ENCODE data around the gene RPL29.

The RPL29 gene

GRCh38 chr3:52020796-52021195 is 25.1 kb upstream of the RPL29 start:
- Mint-ChIP-seq H3K4me3 (no peak overlapping the region), H3K27ac (no peak overlapping the region)

GRCh38 chr3:52019352-52020080 is 23.8 kb upstream of the RPL29 start:
- no peak for DNase-seq
- Mint-ChIP-seq H3K4me1 (ENCODE audit: low read depth) (no peaks in the 10 kb centered on the region), H3K36me3 (ENCODE audit: low read depth) (no peaks in the 10 kb centered on the region), H3K27ac (no peak overlapping the region), H3K27me3 (no peaks in the 10 kb centered on the region), H3K9me3 (no peaks in the 10 kb centered on the region), H3K4me3 (no peak overlapping the region)

More at GRCh38 chr3:52020796-52021195, 25.1 kb upstream of the RPL29 start:
- H3K36me3 Mint-ChIP-seq (ENCODE audit: low read depth), result no peaks in the 10 kb centered on the region
- H3K27me3 Mint-ChIP-seq, result no peaks in the 10 kb centered on the region
- no peak for DNase-seq
- H3K4me1 Mint-ChIP-seq (ENCODE audit: low read depth), result no peaks in the 10 kb centered on the region
- H3K9me3 Mint-ChIP-seq, result no peaks in the 10 kb centered on the region

- DNase-seq, result no peak
- H3K27ac Mint-ChIP-seq, result no peak overlapping the region
- no peaks in the 10 kb centered on the region for H3K4me1 Mint-ChIP-seq (ENCODE audit: low read depth)
- no peaks in the 10 kb centered on the region for H3K36me3 Mint-ChIP-seq (ENCODE audit: low read depth)
- H3K9me3 Mint-ChIP-seq, result no peaks in the 10 kb centered on the region
- H3K4me3 Mint-ChIP-seq, result no peak overlapping the region
- H3K27me3 Mint-ChIP-seq, result no peaks in the 10 kb centered on the region
Measured at GRCh38 chr3:52018319-52019000, 22.8 kb upstream of the RPL29 start.

GRCh38 chr3:52017586-52017985 is 21.9 kb upstream of the RPL29 start:
- no peak overlapping the region for H3K27ac Mint-ChIP-seq
- H3K36me3 Mint-ChIP-seq (ENCODE audit: low read depth), result no peaks in the 10 kb centered on the region
- no peak for DNase-seq
- no peaks in the 10 kb centered on the region for H3K4me1 Mint-ChIP-seq (ENCODE audit: low read depth)
- H3K27me3 Mint-ChIP-seq, result no peaks in the 10 kb centered on the region
- H3K9me3 Mint-ChIP-seq, result no peaks in the 10 kb centered on the region
- H3K4me3 Mint-ChIP-seq, result no peak overlapping the region

- H3K4me1 Mint-ChIP-seq (ENCODE audit: low read depth), result no peaks in the 10 kb centered on the region
- H3K27me3 Mint-ChIP-seq, result no peaks in the 10 kb centered on the region
Measured at GRCh38 chr3:52015438-52016228, 19.9 kb upstream of the RPL29 start.

GRCh38 chr3:52014613-52015012 is 18.9 kb upstream of the RPL29 start:
- no peaks in the 10 kb centered on the region for H3K36me3 Mint-ChIP-seq (ENCODE audit: low read depth)
- H3K4me3 Mint-ChIP-seq, result no peak overlapping the region
- no peaks in the 10 kb centered on the region for H3K27me3 Mint-ChIP-seq
- H3K27ac Mint-ChIP-seq, result no peak overlapping the region
- no peaks in the 10 kb centered on the region for H3K4me1 Mint-ChIP-seq (ENCODE audit: low read depth)
- H3K9me3 Mint-ChIP-seq, result no peaks in the 10 kb centered on the region
- no peak for DNase-seq

More at GRCh38 chr3:52015438-52016228, 19.9 kb upstream of the RPL29 start:
- H3K27ac Mint-ChIP-seq, result no peak overlapping the region
- no peak overlapping the region for H3K4me3 Mint-ChIP-seq
- DNase-seq, result no peak
- H3K9me3 Mint-ChIP-seq, result no peaks in the 10 kb centered on the region
- no peaks in the 10 kb centered on the region for H3K36me3 Mint-ChIP-seq (ENCODE audit: low read depth)

GRCh38 chr3:52013802-52014598 is 18.3 kb upstream of the RPL29 start:
- Mint-ChIP-seq H3K36me3 (ENCODE audit: low read depth) (no peaks in the 10 kb centered on the region), H3K9me3 (no peaks in the 10 kb centered on the region), H3K27ac (no peak overlapping the region), H3K27me3 (no peaks in the 10 kb centered on the region), H3K4me1 (ENCODE audit: low read depth) (no peaks in the 10 kb centered on the region), H3K4me3 (no peak overlapping the region)
- no peak for DNase-seq

- Mint-ChIP-seq H3K36me3 (ENCODE audit: low read depth) (no peaks in the 10 kb centered on the region), H3K4me3 (no peak overlapping the region), H3K27ac (no peak overlapping the region), H3K9me3 (no peaks in the 10 kb centered on the region), H3K27me3 (no peaks in the 10 kb centered on the region), H3K4me1 (ENCODE audit: low read depth) (no peaks in the 10 kb centered on the region)
- no peak for DNase-seq
Measured at GRCh38 chr3:52012699-52013098, 17.0 kb upstream of the RPL29 start.

- H3K4me3 Mint-ChIP-seq, result no peak overlapping the region
- H3K27ac Mint-ChIP-seq, result no peak overlapping the region
- no peak for DNase-seq
- no peaks in the 10 kb centered on the region for H3K27me3 Mint-ChIP-seq
- no peaks in the 10 kb centered on the region for H3K9me3 Mint-ChIP-seq
- no peaks in the 10 kb centered on the region for H3K36me3 Mint-ChIP-seq (ENCODE audit: low read depth)
- peaks cover 8% of the 10 kb centered on the region for H3K4me1 Mint-ChIP-seq (ENCODE audit: low read depth)
Measured at GRCh38 chr3:52010431-52010830, 14.7 kb upstream of the RPL29 start.

GRCh38 chr3:52007291-52007690 is 11.6 kb upstream of the RPL29 start:
- Mint-ChIP-seq H3K9me3 (no peaks in the 10 kb centered on the region), H3K27me3 (no peaks in the 10 kb centered on the region), H3K36me3 (ENCODE audit: low read depth) (no peaks in the 10 kb centered on the region), H3K4me1 (ENCODE audit: low read depth) (peaks cover 8% of the 10 kb centered on the region), H3K27ac (no peak overlapping the region), H3K4me3 (no peak overlapping the region)
- no peak for DNase-seq

GRCh38 chr3:52006820-52007133 is 11.1 kb upstream of the RPL29 start:
- no peak for DNase-seq
- Mint-ChIP-seq H3K27me3 (no peaks in the 10 kb centered on the region), H3K9me3 (no peaks in the 10 kb centered on the region), H3K4me1 (ENCODE audit: low read depth) (peaks cover 9% of the 10 kb centered on the region), H3K4me3 (no peak overlapping the region), H3K27ac (no peak overlapping the region), H3K36me3 (ENCODE audit: low read depth) (no peaks in the 10 kb centered on the region)

GRCh38 chr3:52006017-52006819 is 10.5 kb upstream of the RPL29 start:
- Mint-ChIP-seq H3K27ac (no peak overlapping the region), H3K27me3 (no peaks in the 10 kb centered on the region), H3K9me3 (no peaks in the 10 kb centered on the region), H3K36me3 (ENCODE audit: low read depth) (no peaks in the 10 kb centered on the region), H3K4me3 (no peak overlapping the region), H3K4me1 (ENCODE audit: low read depth) (peaks cover 15% of the 10 kb centered on the region)
- DNase-seq, result no peak

GRCh38 chr3:52005571-52005986 is 9.9 kb upstream of the RPL29 start:
- no peak overlapping the region for H3K27ac Mint-ChIP-seq
- H3K4me3 Mint-ChIP-seq, result no peak overlapping the region
- no peaks in the 10 kb centered on the region for H3K36me3 Mint-ChIP-seq (ENCODE audit: low read depth)
- H3K9me3 Mint-ChIP-seq, result no peaks in the 10 kb centered on the region
- H3K27me3 Mint-ChIP-seq, result no peaks in the 10 kb centered on the region
- peaks cover 15% of the 10 kb centered on the region for H3K4me1 Mint-ChIP-seq (ENCODE audit: low read depth)
- no peak for DNase-seq

All from activated T-cell treated with anti-CD3 and anti-CD28 coated beads, Interleukin-2, amount 50 U/mL, for 24 hours (primary cell).